ENCODE measurements around the gene ARHGAP4.

Gene ARHGAP4

DNA sequence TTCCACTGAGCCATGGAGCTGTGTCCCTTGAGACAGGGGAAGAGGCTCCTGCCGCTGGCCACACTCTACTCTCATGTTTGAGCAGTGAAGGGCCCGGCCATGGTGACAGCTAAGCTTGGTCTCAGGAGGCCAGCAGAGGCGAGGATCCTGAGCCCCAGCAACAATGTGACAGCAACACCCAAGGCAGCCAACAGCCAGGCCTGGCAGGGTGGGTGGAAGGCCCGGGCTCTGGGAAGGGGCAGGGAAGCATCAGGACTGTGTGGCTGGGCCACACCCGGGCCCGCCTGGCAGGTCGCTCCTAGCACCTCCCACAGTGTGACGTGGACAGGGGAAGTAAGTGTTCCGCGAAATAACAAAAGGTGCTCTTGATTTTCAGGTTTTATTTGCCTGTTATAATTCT is 64.9 kb downstream of the ARHGAP4 start:
- H3K4me1 ChIP-seq (ENCODE audit: insufficient read depth, low read length, severe bottlenecking): no peaks in the 10 kb centered on the region
- no peaks in the 10 kb centered on the region for H3K9me3 ChIP-seq (ENCODE audit: low read length)
- H3K4me2 ChIP-seq (ENCODE audit: low read length): no peak overlapping the region
- H2AFZ ChIP-seq (ENCODE audit: low read length): no peak overlapping the region
- H3K27me3 ChIP-seq (ENCODE audit: insufficient read depth, low read length): no peaks in the 10 kb centered on the region
- H3K4me3 ChIP-seq (ENCODE audit: low read depth, low read length, poor library complexity, severe bottlenecking): no peak overlapping the region
- TF ChIP-seq EZH2 (IDR thresholded peaks at IDR 0.05; ENCODE audit: borderline replicate concordance, low read length): no peak
- TF ChIP-seq, protein P1, sequence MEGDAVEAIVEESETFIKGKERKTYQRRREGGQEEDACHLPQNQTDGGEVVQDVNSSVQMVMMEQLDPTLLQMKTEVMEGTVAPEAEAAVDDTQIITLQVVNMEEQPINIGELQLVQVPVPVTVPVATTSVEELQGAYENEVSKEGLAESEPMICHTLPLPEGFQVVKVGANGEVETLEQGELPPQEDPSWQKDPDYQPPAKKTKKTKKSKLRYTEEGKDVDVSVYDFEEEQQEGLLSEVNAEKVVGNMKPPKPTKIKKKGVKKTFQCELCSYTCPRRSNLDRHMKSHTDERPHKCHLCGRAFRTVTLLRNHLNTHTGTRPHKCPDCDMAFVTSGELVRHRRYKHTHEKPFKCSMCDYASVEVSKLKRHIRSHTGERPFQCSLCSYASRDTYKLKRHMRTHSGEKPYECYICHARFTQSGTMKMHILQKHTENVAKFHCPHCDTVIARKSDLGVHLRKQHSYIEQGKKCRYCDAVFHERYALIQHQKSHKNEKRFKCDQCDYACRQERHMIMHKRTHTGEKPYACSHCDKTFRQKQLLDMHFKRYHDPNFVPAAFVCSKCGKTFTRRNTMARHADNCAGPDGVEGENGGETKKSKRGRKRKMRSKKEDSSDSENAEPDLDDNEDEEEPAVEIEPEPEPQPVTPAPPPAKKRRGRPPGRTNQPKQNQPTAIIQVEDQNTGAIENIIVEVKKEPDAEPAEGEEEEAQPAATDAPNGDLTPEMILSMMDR (IDR thresholded peaks at IDR 0.05; ENCODE audit: low read length): no peak
- no peaks in the 10 kb centered on the region for H4K20me1 ChIP-seq (ENCODE audit: insufficient read depth, low read length)
- H3F3A ChIP-seq (ENCODE audit: insufficient read depth, low read length): no peaks in the 10 kb centered on the region
- no peaks in the 10 kb centered on the region for H3K36me3 ChIP-seq (ENCODE audit: insufficient read depth, low read length)
- no peaks in the 10 kb centered on the region for H3K79me2 ChIP-seq (ENCODE audit: insufficient read depth, low read length)
- H3K9ac ChIP-seq (ENCODE audit: low read length): no peak overlapping the region
- no peaks in the 10 kb centered on the region for H3K9me2 ChIP-seq (ENCODE audit: low read depth, low read length)
- H3K27ac ChIP-seq (ENCODE audit: low read depth, low read length, poor library complexity, severe bottlenecking): no peak overlapping the region
